ENCODE measurements around the gene LARGE1. TPM values are rescaled to one million over a fixed set of nuclear protein-coding genes. Genes with fewer than 3 reads are reported as not detected.

LARGE1 gene
- total and polyA plus RNA-seq, 2 of the 13 experiments (the other 11 are each of a cell fraction or from before 2014, with no cell fraction given) = 8.4 to 11.0 TPM

DNA sequence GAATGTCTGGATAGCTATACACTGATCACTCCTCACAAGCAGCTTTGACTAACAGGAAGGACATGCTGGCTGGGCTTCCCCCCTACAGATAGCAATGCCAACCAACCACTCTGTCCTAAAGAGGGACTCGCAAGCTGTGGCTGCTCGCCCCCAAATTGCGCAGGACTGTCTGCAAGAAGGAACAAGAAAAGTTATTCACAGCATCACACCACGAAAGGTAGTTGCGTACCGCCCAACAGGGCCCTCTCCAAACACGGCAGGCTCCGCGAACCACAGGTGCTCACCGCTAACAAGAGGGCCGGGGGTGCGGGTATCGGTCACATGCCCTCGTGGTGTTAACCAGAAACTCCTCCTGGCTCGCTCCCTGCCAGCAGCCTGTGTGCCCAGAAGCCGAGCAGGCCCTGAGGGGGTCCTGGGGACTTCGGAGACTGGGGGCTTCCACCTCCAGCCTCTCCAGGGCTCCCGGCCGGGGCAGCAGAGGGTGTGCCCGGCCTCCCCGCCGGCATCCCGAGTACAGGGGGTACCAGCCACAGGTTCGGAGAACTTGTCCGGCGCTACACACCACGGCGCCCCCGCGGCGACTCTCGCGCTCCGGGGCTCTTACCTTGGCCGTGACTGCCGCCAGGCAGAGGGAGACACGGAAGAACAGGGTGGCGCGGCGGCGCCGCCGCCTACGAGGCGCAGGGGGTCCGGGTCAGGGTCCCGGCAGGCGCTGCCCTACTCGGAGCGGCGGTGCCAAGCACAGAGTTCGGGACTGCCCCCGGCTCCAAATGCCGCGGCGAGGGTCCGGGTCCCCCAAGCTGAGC, 682 bp downstream of the LARGE1 start (continued):
- TF ChIP-seq, protein P1, sequence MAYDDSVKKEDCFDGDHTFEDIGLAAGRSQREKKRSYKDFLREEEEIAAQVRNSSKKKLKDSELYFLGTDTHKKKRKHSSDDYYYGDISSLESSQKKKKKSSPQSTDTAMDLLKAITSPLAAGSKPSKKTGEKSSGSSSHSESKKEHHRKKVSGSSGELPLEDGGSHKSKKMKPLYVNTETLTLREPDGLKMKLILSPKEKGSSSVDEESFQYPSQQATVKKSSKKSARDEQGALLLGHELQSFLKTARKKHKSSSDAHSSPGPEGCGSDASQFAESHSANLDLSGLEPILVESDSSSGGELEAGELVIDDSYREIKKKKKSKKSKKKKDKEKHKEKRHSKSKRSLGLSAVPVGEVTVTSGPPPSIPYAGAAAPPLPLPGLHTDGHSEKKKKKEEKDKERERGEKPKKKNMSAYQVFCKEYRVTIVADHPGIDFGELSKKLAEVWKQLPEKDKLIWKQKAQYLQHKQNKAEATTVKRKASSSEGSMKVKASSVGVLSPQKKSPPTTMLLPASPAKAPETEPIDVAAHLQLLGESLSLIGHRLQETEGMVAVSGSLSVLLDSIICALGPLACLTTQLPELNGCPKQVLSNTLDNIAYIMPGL (CRISPR knock-in tag; IDR thresholded peaks at IDR 0.05; ENCODE audit: borderline replicate concordance in 1 of 2, low read depth in 1 of 2) = peak in 1 of 2 experiments; percentile 44; a peak in 1 of 4 replicates
- no peak for TF ChIP-seq CHCHD3 (CRISPR knock-in tag; IDR thresholded peaks at IDR 0.05)

DNA sequence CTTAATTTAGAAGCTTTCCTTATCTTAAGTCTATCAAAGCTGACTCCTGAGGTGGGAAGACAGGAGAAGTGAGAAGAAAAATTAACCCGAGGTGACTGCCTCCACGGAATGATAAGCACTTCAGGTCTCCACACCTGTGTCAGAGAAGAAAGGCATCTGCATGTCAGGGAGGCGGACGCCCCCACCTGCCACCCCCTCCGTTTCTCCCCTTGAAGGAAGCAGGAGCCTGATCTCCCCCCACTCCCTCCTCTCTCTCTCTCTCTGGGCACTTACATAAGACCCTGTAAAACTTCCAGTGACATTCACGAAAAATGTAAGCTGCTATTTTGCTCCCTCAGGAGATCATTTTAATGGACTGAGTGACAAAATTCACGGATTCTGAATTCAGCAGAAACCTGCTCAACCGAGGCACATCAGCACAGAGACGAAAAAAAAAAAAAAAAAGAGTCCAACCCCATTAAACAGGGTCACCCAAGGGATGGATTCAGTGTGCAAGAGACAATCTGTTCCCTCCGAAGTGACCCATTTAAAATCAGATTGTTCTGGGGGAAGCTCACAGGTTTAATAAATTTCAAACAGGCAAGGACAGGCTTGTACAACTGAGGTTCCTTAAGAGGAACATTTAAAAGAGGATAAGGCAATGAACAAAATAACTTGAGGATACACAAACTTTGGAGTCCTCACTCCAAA, 1.5 kb downstream of the LARGE1 start:
- Histone ChIP-seq H3K4me3 (replicated peaks in 1 of 3; ENCODE audit: insufficient read depth in 1 of 3, low read depth in 2 of 3, low read length in 3 of 3) (peak overlapping the region; percentile 70 to 82 (median 73)), H3K9me3 (ENCODE audit: low read length) (no peaks in the 10 kb centered on the region), H4K20me1 (ENCODE audit: insufficient read depth, low read length) (no peaks in the 10 kb centered on the region), H3K27me3 (ENCODE audit: control insufficient read depth in 1 of 2, insufficient read depth in 2 of 2, low read length in 2 of 2) (peaks cover 0 to 9% of the 10 kb centered on the region in 2 experiments; a peak in 2 of 5 replicates), H3K9ac (ENCODE audit: insufficient read depth, low read depth, low read length) (peak overlapping the region; percentile 75), H2AFZ (ENCODE audit: low read length) (no peak overlapping the region), H3K27ac (ENCODE audit: extremely low read length, insufficient read depth, low read length) (no peak overlapping the region), H3K79me2 (ENCODE audit: insufficient read depth, low read length) (peaks cover 34% of the 10 kb centered on the region), H3K4me2 (ENCODE audit: low read depth, low read length) (peak overlapping the region; percentile 96), H3K36me3 (replicated peaks in 1 of 2; ENCODE audit: control insufficient read depth in 1 of 2, insufficient read depth in 2 of 2, low read length in 2 of 2) (no peaks in the 10 kb centered on the region), H3K4me1 (ENCODE audit: insufficient read depth, low read length) (peaks cover 49% of the 10 kb centered on the region)
- FAIRE-seq (no peak), DNase-seq (ENCODE audit: low spot score) (no peak), ATAC-seq (no peak)
- WGBS (ENCODE audit: low lambda C conversion rate) = 65% methylated on average over 10 of the region's 10 CpGs
- TSS peak; percentile 52 for BruUV-seq (replicated peaks)
- POLR2A ChIA-PET = interaction anchor here (1.2 kb wide), 1 partner anchor 379 kb away, joined by 3 read pairs; no protein-coding TSS in a partner anchor
- in situ Hi-C loops (cut with HindIII; ENCODE audit: extremely low pct_ligation_motif_present, low pct_unique_long_range_greater_than_20kb) (loop anchor here (25.0 kb wide), 1 partner anchor 407 kb away; no protein-coding TSS in a partner anchor), intact Hi-C loops (cut with micrococcal nuclease; ENCODE audit: unreplicated experiment) (loop anchor here (5.0 to 10.0 kb wide), 2 partner anchors 337 to 404 kb away; no protein-coding TSS in a partner anchor)
- CTCF ChIA-PET (ENCODE audit: low intra/inter-chr PET ratio, low total read pairs) = no interaction called here
- TF ChIP-seq ZNF230 (CRISPR knock-in tag; IDR thresholded peaks at IDR 0.05) (no peak), MYNN (CRISPR knock-in tag; IDR thresholded peaks at IDR 0.05; ENCODE audit: low read depth) (no peak), HNRNPH1 (optimal IDR thresholded peaks at IDR 0.05; ENCODE audit: low read depth, low read length) (no peak), TCF7 (IDR thresholded peaks at IDR 0.05; ENCODE audit: low read depth) (no peak), TP53 (CRISPR knock-in tag; conservative IDR thresholded peaks at IDR 0.05) (no peak), DR1 (CRISPR knock-in tag; IDR thresholded peaks at IDR 0.05) (no peak), SNAPC5 (CRISPR knock-in tag; IDR thresholded peaks at IDR 0.05; ENCODE audit: borderline replicate concordance) (no peak), RNF2 (conservative IDR thresholded peaks at IDR 0.05; ENCODE audit: low read depth) (no peak), ZNF160 (CRISPR knock-in tag; IDR thresholded peaks at IDR 0.05) (no peak), E2F2 (CRISPR knock-in tag; IDR thresholded peaks at IDR 0.05; ENCODE audit: borderline replicate concordance) (no peak), ZNF256 (CRISPR knock-in tag; conservative IDR thresholded peaks at IDR 0.05) (no peak), ZFP90 (CRISPR knock-in tag; IDR thresholded peaks at IDR 0.05; ENCODE audit: borderline replicate concordance) (no peak), TCF7L2 (IDR thresholded peaks at IDR 0.05; ENCODE audit: low read depth, low read length) (no peak), HNF1B (CRISPR knock-in tag; IDR thresholded peaks at IDR 0.05) (no peak)
